Measurements from ENCODE around the gene TEX53. TPM values are rescaled to one million over a fixed set of nuclear protein-coding genes. Genes with fewer than 3 reads are reported as not detected.

The TEX53 gene
- total RNA-seq, 2 donors from 2014 or later, result not detected

GRCh38 chr9:114606597-114607207 lies 50.9 kb downstream of the TEX53 start:
- DNase-seq, result no peak
- no peak overlapping the region for H3K9ac ChIP-seq (ENCODE audit: low read depth in 2 of 2, low read length in 2 of 2)
- H3K36me3 ChIP-seq, result no peaks in the 10 kb centered on the region
- no peak overlapping the region for H3K27ac ChIP-seq
- no peaks in the 10 kb centered on the region for H3K4me1 ChIP-seq
- no peaks in the 10 kb centered on the region for H3K27me3 ChIP-seq
- TF ChIP-seq CTCF (IDR thresholded peaks at IDR 0.05), result no peak
- H3K4me3 ChIP-seq, result no peak overlapping the region
- intact Hi-C loops (cut with DNase I), result no loop called here
- H3K9me3 ChIP-seq, result no peaks in the 10 kb centered on the region

Other genes starting within 250 kb of the TEX53 start
- 1 to 10 TPM; 3.3 to 3.6 TPM for gene WHRN, start 152.3 kb downstream of the TEX53 start, total RNA-seq
- 10 to 100 TPM; 59.4 to 74.4 TPM for gene ATP6V1G1, start 70.0 kb downstream of the TEX53 start, total RNA-seq
- gene TMEM268, start 46.5 kb downstream of the TEX53 start, total RNA-seq, result 1 to 10 TPM; 7.4 to 8.0 TPM
- not detected for gene TEX48, start 24.4 kb upstream of the TEX53 start, total RNA-seq
- gene TNFSF15, start 148.2 kb upstream of the TEX53 start, total RNA-seq, result 1 to 10 TPM in 1 of 2 donors, under 1 TPM in 1; 0.84 to 2.9 TPM